HEK293T (cell line): ENCODE results near the gene RMDN2.

Experiments
- BHLHE40 ChIP-seq: fragments of 450-650 bp; IDR thresholded peaks from 2 replicates; pipeline ENCODE4 v1.6.1; 2016; ENCODE audit warnings: mild to moderate bottlenecking, moderate library complexity, borderline replicate concordance
- FOXK2 ChIP-seq: fragments of 450-650 bp; IDR thresholded peaks from 2 replicates; pipeline ENCODE4 v1.6.1; 2016; ENCODE audit warnings: mild to moderate bottlenecking
- ZNF384 ChIP-seq: fragments of 450-650 bp; IDR thresholded peaks from 2 replicates; pipeline ENCODE4 v1.6.1; 2016

GRCh38 chr2:37896319-37896718 lies 28.8 kb upstream of the RMDN2 start:
- TF ChIP-seq FOXK2 (no peak), BHLHE40 (no peak), ZNF384 (no peak)
